HL-60 (cell line): ENCODE data around the gene SAMD9L.

Experiments
- GABPA ChIP-seq: IDR thresholded peaks from 2 replicates; pipeline ENCODE4 v1.6.1; 2012; ENCODE audit warnings: low read depth
- POLR2AphosphoS5 ChIP-seq: IDR thresholded peaks from 2 replicates; pipeline ENCODE4 v1.6.1; 2012; ENCODE audit warnings: low read depth
- SPI1 ChIP-seq: IDR thresholded peaks from 2 replicates; pipeline ENCODE4 v1.6.1; 2012; ENCODE audit warnings: low read depth, mild to moderate bottlenecking, borderline replicate concordance
- TF ChIP-seq, protein P1 (sequence below): IDR thresholded peaks from one replicate; pipeline ENCODE4 v1.5.1; 2011; ENCODE audit warnings: low read length, control low read depth, inconsistent platforms; ENCODE audit not compliant: insufficient read depth
- TF ChIP-seq, protein P2 (sequence below): IDR thresholded peaks from 2 replicates; pipeline ENCODE4 v1.6.1; 2012; ENCODE audit warnings: low read depth; ENCODE audit not compliant: insufficient replicate concordance

DNA sequence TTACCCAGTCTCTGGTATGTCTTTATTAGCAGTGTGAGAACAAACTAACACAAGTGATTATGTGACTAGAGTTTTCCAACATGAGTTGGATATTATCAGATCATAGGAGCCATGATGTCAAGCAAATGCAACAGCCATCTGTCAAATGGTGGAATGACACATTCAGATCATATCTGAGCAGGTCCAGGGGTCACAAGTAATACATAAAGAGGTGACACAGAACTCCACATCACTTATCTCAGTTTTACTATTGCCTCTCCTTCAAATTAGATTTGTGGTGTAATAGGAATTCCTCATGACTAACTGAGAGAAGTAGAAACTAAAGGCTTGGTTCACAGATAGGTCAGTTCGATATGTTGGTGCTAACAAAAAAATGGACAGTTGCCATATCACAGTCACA lies 12.2 kb upstream of the SAMD9L start:
- TF ChIP-seq, protein P1, sequence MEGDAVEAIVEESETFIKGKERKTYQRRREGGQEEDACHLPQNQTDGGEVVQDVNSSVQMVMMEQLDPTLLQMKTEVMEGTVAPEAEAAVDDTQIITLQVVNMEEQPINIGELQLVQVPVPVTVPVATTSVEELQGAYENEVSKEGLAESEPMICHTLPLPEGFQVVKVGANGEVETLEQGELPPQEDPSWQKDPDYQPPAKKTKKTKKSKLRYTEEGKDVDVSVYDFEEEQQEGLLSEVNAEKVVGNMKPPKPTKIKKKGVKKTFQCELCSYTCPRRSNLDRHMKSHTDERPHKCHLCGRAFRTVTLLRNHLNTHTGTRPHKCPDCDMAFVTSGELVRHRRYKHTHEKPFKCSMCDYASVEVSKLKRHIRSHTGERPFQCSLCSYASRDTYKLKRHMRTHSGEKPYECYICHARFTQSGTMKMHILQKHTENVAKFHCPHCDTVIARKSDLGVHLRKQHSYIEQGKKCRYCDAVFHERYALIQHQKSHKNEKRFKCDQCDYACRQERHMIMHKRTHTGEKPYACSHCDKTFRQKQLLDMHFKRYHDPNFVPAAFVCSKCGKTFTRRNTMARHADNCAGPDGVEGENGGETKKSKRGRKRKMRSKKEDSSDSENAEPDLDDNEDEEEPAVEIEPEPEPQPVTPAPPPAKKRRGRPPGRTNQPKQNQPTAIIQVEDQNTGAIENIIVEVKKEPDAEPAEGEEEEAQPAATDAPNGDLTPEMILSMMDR, result no peak
- no peak for TF ChIP-seq SPI1
- no peak for TF ChIP-seq POLR2AphosphoS5
- TF ChIP-seq GABPA, result no peak
- TF ChIP-seq, protein P2, sequence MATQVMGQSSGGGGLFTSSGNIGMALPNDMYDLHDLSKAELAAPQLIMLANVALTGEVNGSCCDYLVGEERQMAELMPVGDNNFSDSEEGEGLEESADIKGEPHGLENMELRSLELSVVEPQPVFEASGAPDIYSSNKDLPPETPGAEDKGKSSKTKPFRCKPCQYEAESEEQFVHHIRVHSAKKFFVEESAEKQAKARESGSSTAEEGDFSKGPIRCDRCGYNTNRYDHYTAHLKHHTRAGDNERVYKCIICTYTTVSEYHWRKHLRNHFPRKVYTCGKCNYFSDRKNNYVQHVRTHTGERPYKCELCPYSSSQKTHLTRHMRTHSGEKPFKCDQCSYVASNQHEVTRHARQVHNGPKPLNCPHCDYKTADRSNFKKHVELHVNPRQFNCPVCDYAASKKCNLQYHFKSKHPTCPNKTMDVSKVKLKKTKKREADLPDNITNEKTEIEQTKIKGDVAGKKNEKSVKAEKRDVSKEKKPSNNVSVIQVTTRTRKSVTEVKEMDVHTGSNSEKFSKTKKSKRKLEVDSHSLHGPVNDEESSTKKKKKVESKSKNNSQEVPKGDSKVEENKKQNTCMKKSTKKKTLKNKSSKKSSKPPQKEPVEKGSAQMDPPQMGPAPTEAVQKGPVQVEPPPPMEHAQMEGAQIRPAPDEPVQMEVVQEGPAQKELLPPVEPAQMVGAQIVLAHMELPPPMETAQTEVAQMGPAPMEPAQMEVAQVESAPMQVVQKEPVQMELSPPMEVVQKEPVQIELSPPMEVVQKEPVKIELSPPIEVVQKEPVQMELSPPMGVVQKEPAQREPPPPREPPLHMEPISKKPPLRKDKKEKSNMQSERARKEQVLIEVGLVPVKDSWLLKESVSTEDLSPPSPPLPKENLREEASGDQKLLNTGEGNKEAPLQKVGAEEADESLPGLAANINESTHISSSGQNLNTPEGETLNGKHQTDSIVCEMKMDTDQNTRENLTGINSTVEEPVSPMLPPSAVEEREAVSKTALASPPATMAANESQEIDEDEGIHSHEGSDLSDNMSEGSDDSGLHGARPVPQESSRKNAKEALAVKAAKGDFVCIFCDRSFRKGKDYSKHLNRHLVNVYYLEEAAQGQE, result no peak
